ENCODE results near the gene GLI3.

Gene GLI3

GRCh38 chr7:42208572-42208971 is 28.4 kb downstream of the GLI3 start (continued):
- TF ChIP-seq PATZ1 (tag by site-specific recombination; IDR thresholded peaks at IDR 0.05) (no peak), ZNF518A (tag by site-specific recombination; conservative IDR thresholded peaks at IDR 0.05; ENCODE audit: low read depth) (no peak), ZNF280C (tag by site-specific recombination; IDR thresholded peaks at IDR 0.05) (no peak), ZNF140 (tag by site-specific recombination; IDR thresholded peaks at IDR 0.05) (no peak), ZNF157 (tag by site-specific recombination; IDR thresholded peaks at IDR 0.05) (no peak), TSHZ1 (tag by site-specific recombination; IDR thresholded peaks at IDR 0.05; ENCODE audit: borderline replicate concordance) (no peak)

- Histone ChIP-seq H3K4me3 (ENCODE audit: low read depth, low read length) (no peak overlapping the region), H3K36me3 (ENCODE audit: control insufficient read depth in 2 of 2, insufficient read depth in 1 of 2, low read length in 2 of 2) (no peaks in the 10 kb centered on the region; a peak in 1 of 3 replicates), H3K9me3 (ENCODE audit: control insufficient read depth, insufficient read depth, low read depth, low read length) (no peaks in the 10 kb centered on the region), H3K27ac (ENCODE audit: extremely low read depth, low read depth, low read length) (no peak overlapping the region), H3K4me1 (ENCODE audit: control insufficient read depth, insufficient read depth, low read length) (no peaks in the 10 kb centered on the region)
- CTCF ChIA-PET: interaction anchor here (1.3 kb wide), 1 partner anchor 19 kb away, joined by 3 read pairs; no protein-coding TSS in a partner anchor
- TF ChIP-seq HIC1 (tag by site-specific recombination; IDR thresholded peaks at IDR 0.05): no peak
- peak; percentile 90; the same call in 1 of the 2 replicates for TF ChIP-seq MZF1 (tag by site-specific recombination; IDR thresholded peaks at IDR 0.05; ENCODE audit: borderline replicate concordance)
- POLR2A ChIA-PET: no interaction called here
Measured at GRCh38 chr7:42207420-42207819, 29.6 kb downstream of the GLI3 start.
